ENCODE results near the gene LIG4.

DNA sequence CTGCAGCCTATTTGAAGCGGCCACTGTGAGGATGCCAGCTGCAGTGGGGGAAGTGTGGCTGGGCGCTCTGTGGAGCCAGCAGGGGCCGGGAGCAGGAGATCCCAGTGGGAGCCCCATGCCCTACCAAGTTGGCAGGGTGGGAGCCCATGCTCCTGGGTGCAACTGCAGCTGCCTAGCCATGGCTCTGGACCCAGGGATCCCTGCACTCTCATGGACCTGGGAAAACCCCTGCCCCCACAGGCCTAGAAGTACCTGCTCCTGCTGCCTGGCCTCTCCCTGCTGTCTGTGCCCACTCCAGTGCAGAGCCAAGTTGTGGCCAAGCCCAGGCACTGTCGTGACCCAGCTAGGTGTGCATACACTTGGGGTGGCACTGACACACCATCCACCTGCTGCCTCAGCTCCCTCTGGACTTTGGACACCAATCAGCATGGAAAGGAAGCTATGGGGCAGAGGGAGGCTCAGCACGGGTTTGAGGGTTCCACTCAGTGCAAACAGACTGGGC is 20.9 kb downstream of the LIG4 start:
- TF ChIP-seq TAF1 (IDR thresholded peaks at IDR 0.05; ENCODE audit: low read depth, low read length) (no peak), POLR2AphosphoS5 (IDR thresholded peaks at IDR 0.05; ENCODE audit: low read depth, low read length) (no peak), POLR2A (IDR thresholded peaks at IDR 0.05; ENCODE audit: low read depth, low read length) (no peak), PAX5 (IDR thresholded peaks at IDR 0.05; ENCODE audit: insufficient read depth, low read length, severe bottlenecking) (no peak), SPI1 (IDR thresholded peaks at IDR 0.05; ENCODE audit: low read depth, low read length) (no peak), POU2F2 (IDR thresholded peaks at IDR 0.05; ENCODE audit: low read depth, low read length) (no peak)
